ENCODE measurements around the gene RIMS4. TPM values are rescaled to one million over a fixed set of nuclear protein-coding genes. Genes with fewer than 3 reads are reported as not detected.

Gene RIMS4
- total and polyA plus RNA-seq, 2 of the 13 experiments (the other 11 are each of a cell fraction or from before 2014, with no cell fraction given), result 0.01 to 0.07 TPM

DNA sequence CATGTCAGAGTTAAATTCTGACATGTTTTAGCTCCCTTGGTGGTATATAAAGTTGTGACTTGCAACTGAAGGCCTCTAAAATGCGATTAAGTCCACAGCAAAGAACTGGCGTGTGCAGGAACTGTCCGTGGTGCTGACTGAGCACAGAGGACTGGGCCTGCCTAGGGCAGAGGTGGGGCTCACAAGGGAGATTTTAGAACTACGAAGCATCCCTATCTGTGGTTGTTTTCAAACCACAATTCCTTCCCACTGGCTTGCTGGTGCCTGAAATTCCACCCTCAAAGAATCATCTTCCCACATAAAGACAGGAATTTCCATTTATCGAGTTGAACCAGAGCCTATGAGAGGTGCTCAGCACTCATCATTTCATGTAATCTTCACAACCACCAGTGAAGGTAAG lies 30.1 kb downstream of the RIMS4 start (continued):
- TF ChIP-seq, protein P1, sequence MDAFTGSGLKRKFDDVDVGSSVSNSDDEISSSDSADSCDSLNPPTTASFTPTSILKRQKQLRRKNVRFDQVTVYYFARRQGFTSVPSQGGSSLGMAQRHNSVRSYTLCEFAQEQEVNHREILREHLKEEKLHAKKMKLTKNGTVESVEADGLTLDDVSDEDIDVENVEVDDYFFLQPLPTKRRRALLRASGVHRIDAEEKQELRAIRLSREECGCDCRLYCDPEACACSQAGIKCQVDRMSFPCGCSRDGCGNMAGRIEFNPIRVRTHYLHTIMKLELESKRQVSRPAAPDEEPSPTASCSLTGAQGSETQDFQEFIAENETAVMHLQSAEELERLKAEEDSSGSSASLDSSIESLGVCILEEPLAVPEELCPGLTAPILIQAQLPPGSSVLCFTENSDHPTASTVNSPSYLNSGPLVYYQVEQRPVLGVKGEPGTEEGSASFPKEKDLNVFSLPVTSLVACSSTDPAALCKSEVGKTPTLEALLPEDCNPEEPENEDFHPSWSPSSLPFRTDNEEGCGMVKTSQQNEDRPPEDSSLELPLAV (CRISPR knock-in tag; conservative IDR thresholded peaks at IDR 0.05; ENCODE audit: low read depth), result no peak
- TF ChIP-seq, protein P2, sequence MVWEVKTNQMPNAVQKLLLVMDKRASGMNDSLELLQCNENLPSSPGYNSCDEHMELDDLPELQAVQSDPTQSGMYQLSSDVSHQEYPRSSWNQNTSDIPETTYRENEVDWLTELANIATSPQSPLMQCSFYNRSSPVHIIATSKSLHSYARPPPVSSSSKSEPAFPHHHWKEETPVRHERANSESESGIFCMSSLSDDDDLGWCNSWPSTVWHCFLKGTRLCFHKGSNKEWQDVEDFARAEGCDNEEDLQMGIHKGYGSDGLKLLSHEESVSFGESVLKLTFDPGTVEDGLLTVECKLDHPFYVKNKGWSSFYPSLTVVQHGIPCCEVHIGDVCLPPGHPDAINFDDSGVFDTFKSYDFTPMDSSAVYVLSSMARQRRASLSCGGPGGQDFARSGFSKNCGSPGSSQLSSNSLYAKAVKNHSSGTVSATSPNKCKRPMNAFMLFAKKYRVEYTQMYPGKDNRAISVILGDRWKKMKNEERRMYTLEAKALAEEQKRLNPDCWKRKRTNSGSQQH (CRISPR knock-in tag; IDR thresholded peaks at IDR 0.05; ENCODE audit: low read depth), result peak; percentile 97
- TF ChIP-seq KLF6 (CRISPR knock-in tag; IDR thresholded peaks at IDR 0.05) (peak; percentile 97), ZFY (CRISPR knock-in tag; IDR thresholded peaks at IDR 0.05) (peak; percentile 42; the same call in 1 of the 2 replicates), BORCS8-MEF2B (CRISPR knock-in tag; IDR thresholded peaks at IDR 0.05) (peak; percentile 91), ZNF251 (CRISPR knock-in tag; IDR thresholded peaks at IDR 0.05) (no peak), AHR (CRISPR knock-in tag; IDR thresholded peaks at IDR 0.05) (peak; percentile 53; the same call in 1 of the 2 replicates), HMG20B (CRISPR knock-in tag; conservative IDR thresholded peaks at IDR 0.05) (0 out of 2 replicates have a peak, but pooled peaks have one; percentile 70), KLF15 (CRISPR knock-in tag; IDR thresholded peaks at IDR 0.05; ENCODE audit: borderline replicate concordance) (peak; percentile 63; the same call in 1 of the 2 replicates)
- TF ChIP-seq, protein P3, sequence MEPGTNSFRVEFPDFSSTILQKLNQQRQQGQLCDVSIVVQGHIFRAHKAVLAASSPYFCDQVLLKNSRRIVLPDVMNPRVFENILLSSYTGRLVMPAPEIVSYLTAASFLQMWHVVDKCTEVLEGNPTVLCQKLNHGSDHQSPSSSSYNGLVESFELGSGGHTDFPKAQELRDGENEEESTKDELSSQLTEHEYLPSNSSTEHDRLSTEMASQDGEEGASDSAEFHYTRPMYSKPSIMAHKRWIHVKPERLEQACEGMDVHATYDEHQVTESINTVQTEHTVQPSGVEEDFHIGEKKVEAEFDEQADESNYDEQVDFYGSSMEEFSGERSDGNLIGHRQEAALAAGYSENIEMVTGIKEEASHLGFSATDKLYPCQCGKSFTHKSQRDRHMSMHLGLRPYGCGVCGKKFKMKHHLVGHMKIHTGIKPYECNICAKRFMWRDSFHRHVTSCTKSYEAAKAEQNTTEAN (CRISPR knock-in tag; conservative IDR thresholded peaks at IDR 0.05), result peak; percentile 86
- TF ChIP-seq, protein P4, sequence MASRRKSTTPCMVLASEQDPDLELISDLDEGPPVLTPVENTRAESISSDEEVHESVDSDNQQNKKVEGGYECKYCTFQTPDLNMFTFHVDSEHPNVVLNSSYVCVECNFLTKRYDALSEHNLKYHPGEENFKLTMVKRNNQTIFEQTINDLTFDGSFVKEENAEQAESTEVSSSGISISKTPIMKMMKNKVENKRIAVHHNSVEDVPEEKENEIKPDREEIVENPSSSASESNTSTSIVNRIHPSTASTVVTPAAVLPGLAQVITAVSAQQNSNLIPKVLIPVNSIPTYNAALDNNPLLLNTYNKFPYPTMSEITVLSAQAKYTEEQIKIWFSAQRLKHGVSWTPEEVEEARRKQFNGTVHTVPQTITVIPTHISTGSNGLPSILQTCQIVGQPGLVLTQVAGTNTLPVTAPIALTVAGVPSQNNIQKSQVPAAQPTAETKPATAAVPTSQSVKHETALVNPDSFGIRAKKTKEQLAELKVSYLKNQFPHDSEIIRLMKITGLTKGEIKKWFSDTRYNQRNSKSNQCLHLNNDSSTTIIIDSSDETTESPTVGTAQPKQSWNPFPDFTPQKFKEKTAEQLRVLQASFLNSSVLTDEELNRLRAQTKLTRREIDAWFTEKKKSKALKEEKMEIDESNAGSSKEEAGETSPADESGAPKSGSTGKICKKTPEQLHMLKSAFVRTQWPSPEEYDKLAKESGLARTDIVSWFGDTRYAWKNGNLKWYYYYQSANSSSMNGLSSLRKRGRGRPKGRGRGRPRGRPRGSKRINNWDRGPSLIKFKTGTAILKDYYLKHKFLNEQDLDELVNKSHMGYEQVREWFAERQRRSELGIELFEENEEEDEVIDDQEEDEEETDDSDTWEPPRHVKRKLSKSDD (CRISPR knock-in tag; IDR thresholded peaks at IDR 0.05; ENCODE audit: low read depth), result 0 out of 2 replicates have a peak, but pooled peaks have one; percentile 59
- TF ChIP-seq, protein P5, sequence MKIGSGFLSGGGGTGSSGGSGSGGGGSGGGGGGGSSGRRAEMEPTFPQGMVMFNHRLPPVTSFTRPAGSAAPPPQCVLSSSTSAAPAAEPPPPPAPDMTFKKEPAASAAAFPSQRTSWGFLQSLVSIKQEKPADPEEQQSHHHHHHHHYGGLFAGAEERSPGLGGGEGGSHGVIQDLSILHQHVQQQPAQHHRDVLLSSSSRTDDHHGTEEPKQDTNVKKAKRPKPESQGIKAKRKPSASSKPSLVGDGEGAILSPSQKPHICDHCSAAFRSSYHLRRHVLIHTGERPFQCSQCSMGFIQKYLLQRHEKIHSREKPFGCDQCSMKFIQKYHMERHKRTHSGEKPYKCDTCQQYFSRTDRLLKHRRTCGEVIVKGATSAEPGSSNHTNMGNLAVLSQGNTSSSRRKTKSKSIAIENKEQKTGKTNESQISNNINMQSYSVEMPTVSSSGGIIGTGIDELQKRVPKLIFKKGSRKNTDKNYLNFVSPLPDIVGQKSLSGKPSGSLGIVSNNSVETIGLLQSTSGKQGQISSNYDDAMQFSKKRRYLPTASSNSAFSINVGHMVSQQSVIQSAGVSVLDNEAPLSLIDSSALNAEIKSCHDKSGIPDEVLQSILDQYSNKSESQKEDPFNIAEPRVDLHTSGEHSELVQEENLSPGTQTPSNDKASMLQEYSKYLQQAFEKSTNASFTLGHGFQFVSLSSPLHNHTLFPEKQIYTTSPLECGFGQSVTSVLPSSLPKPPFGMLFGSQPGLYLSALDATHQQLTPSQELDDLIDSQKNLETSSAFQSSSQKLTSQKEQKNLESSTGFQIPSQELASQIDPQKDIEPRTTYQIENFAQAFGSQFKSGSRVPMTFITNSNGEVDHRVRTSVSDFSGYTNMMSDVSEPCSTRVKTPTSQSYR (CRISPR knock-in tag; IDR thresholded peaks at IDR 0.05; ENCODE audit: borderline replicate concordance), result peak; percentile 52; the same call in 1 of the 2 replicates
- TF ChIP-seq, protein P6, sequence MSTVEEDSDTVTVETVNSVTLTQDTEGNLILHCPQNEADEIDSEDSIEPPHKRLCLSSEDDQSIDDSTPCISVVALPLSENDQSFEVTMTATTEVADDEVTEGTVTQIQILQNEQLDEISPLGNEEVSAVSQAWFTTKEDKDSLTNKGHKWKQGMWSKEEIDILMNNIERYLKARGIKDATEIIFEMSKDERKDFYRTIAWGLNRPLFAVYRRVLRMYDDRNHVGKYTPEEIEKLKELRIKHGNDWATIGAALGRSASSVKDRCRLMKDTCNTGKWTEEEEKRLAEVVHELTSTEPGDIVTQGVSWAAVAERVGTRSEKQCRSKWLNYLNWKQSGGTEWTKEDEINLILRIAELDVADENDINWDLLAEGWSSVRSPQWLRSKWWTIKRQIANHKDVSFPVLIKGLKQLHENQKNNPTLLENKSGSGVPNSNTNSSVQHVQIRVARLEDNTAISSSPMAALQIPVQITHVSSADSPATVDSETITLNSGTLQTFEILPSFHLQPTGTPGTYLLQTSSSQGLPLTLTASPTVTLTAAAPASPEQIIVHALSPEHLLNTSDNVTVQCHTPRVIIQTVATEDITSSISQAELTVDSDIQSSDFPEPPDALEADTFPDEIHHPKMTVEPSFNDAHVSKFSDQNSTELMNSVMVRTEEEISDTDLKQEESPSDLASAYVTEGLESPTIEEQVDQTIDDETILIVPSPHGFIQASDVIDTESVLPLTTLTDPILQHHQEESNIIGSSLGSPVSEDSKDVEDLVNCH (CRISPR knock-in tag; IDR thresholded peaks at IDR 0.05), result no peak
